DMS 273 (cell line): ENCODE measurements around the gene C1QTNF9.
"Not testable (repeated sequence)": the region's sequence is repeated elsewhere in the genome, so short reads cannot be mapped to it uniquely, and the experiment has no call there.

ENCODE experiments used
- DNase-seq: peaks from one replicate; lab custom pipeline; 2025; ENCODE audit not compliant: unreplicated experiment; lab: John Stamatoyannopoulos, UW

Gene C1QTNF9

GRCh38 chr13:24359252-24359651 is 49.9 kb downstream of the C1QTNF9 start:
- peak; percentile 2 for DNase-seq

DNA sequence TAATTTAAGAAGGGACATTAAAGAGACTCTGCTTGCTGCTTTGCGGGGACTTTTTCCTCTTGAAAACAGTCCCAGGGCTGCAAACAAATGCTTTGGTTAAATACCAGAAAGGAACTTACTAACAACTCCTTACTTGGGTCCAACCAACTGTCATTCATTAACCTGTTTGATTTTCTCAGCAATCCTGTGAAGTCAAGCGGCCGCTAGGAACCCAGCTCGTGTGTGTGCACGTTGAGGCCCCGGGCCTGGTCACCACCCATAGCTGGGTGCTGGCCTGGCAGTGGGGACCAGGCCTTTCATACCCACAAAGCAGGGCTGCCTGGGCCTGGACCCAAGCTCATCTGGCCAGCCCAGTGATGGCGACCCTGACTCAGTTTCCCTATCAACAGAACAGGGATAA is 50.7 kb downstream of the C1QTNF9 start:
- no peak for DNase-seq

DNA sequence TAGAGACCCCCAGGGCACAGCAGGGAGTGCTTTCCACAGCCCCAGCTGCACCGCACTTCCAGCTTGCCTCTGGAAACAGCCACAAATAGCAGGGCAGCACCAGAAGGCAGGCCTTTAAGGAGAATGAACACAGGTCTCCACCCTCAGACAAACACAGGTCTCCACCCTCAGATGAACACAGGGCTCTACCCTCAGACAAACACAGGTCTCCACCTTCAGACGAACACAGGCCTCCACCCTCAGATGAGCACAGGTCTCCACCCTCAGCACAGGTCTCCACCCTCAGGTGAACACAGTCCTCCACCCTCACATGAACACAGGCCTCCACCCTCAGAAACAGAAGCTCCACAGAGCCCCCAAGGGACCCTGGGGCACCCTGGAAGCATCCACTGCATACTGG is 51.7 kb downstream of the C1QTNF9 start:
- DNase-seq: no peak

- DNase-seq: no peak
Measured at GRCh38 chr13:24361852-24362366, 52.5 kb downstream of the C1QTNF9 start.

DNA sequence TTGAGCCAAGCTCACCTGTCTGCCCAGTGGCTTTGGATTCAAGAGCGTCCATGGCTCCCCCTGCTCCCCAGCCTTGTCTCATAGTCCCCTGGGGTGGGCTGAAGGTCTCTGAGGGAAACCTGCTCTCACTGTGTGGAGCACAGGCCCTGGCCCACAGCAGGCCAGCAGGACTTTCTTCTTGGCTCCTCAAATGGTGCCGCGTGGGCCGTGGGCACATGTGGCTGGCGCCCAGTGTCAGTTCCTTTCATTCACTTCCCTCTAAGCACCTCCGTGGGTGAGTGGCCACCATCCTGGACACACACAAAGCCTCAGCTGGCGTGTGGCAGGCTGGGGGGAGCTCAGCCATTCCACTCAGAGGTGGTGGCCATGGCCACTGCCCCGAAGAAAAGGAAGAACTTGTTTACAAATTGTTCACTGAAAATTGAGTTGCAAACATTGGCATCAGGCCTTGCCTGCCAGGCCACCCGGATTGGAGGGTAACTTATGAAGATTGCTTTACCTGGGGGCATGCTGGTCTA is 53.1 kb downstream of the C1QTNF9 start:
- DNase-seq: no peak

DNA sequence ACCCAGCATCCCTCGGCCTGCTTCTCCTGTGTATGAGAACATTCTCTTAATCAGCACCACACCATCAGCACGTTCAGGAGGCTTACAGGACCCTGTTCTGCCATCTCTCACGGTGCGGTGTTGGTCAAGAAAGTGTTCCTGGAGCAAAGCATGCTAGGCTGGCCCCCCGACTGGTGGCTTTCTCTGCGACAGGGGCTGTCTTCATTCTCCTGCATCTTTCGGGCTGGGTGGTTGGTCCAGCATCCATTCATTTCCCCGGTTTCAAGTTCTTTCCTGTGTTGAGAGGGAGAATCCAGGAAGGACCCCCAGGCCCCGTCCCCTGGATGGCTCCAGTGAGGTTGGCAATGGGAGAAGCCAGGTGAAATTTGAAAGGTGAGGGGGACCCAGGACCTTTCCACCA is 55.8 kb downstream of the C1QTNF9 start:
- DNase-seq: no peak

GRCh38 chr13:24366315-24366714 is 56.9 kb downstream of the C1QTNF9 start:
- DNase-seq: not testable (repeated sequence)

GRCh38 chr13:24371273-24371672 is 61.9 kb downstream of the C1QTNF9 start:
- DNase-seq: not testable (repeated sequence)
